GM10248 (cell line): ENCODE results near the gene NR2C2.
A peak's percentile ranks its signal among the peaks of the same experiment; 100 is the strongest.

Experiments
- CTCF ChIA-PET: fragments of 300-600 bp; sonication (Branson Sonifier 250); formaldehyde crosslinking; extraction: SDS; loops from one replicate; lab custom pipeline; 2021; ENCODE audit warnings: antibody characterized with exemption; lab: Yijun Ruan, JAX
- POLR2A ChIA-PET: fragments of 350-650 bp; sonication (Branson Sonifier 250); formaldehyde crosslinking; extraction: SDS; loops from one replicate; lab custom pipeline; 2020; ENCODE audit warnings: antibody characterized with exemption; lab: Yijun Ruan, JAX
- DNase-seq: peaks from one replicate; pipeline ENCODE4 v3.0.0; 2012; ENCODE audit errors: extremely low spot score
- TF ChIP-seq, protein P1 (sequence below): IDR thresholded peaks from 2 replicates; pipeline ENCODE4 v1.5.1; 2012; ENCODE audit warnings: mild to moderate bottlenecking, low read depth; ENCODE audit errors: extremely low read depth, missing control alignments, control extremely low read depth

Gene NR2C2

DNA sequence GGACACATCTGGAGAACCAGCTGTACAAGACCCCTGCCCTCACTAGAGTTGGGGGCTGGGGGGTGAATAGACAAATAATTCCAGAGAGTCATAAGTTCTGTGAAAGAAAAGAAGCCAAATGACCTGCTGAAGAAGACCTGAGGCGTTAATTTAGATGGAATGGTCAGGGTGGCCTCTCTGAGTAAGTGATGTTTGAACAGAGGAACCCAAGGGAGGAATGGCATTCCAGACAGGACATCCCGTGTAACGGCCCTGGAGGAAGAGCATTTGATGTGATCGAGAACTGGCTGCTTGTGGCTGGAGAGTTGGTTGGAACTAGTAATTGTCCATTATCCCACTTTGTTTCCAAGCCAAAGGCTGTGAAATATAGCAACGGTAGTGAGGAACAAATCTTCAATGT, 1.7 kb downstream of the NR2C2 start:
- CTCF ChIA-PET: interaction anchor here (0.7 to 1.3 kb wide), 2 partner anchors 17 to 102 kb away, joined by 3 read pairs; no protein-coding TSS in a partner anchor
- POLR2A ChIA-PET: no interaction called here
- TF ChIP-seq, protein P1, sequence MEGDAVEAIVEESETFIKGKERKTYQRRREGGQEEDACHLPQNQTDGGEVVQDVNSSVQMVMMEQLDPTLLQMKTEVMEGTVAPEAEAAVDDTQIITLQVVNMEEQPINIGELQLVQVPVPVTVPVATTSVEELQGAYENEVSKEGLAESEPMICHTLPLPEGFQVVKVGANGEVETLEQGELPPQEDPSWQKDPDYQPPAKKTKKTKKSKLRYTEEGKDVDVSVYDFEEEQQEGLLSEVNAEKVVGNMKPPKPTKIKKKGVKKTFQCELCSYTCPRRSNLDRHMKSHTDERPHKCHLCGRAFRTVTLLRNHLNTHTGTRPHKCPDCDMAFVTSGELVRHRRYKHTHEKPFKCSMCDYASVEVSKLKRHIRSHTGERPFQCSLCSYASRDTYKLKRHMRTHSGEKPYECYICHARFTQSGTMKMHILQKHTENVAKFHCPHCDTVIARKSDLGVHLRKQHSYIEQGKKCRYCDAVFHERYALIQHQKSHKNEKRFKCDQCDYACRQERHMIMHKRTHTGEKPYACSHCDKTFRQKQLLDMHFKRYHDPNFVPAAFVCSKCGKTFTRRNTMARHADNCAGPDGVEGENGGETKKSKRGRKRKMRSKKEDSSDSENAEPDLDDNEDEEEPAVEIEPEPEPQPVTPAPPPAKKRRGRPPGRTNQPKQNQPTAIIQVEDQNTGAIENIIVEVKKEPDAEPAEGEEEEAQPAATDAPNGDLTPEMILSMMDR: no peak
- no peak for DNase-seq

DNA sequence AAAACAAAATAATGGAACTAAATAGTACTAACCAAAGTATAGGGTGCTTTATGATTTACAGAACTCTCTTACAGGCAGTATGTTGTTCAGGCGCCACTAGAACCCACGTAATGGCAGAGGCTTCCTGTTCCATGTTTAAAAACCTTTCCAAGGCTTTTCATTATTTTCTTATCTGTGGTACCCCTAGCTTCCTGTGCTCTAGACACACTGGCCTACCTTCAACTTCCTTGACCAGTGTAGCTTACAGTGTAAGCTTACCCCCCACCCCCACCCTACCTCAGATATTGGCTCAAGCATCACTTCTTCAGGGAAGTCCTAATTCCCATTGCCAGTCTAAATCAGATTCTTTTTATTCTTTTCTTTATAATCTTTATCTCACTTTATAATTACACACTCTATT, 2.9 kb downstream of the NR2C2 start:
- TF ChIP-seq, protein P1: no peak
- no peak for DNase-seq
- CTCF ChIA-PET: interaction anchor here (1.0 to 1.4 kb wide), 2 partner anchors 8 to 39 kb away, joined by 3 read pairs; no protein-coding TSS in a partner anchor
- POLR2A ChIA-PET: no interaction called here

DNA sequence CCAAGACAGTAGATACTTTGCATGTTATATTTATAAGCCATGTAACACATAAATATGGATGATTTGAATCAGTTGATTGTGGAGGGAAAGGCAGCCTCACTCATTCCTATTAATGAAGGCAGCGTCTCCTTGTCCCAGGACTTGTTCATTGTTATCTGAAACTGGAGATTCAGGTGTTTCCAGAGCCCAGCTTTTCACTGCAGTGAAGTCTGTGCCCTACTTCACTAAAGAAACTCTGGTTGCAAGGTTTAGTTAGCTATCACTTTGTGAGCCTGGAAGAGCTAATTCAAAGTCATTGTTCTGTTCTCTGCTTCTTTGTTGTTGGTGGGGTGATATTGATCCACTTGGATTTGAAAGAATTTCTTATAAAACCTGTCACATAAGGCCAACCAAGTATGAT, 9.8 kb downstream of the NR2C2 start:
- ChIA-PET CTCF (interaction anchor here (0.9 to 4.3 kb wide), 4 partner anchors 9 to 159 kb away, joined by 3 to 16 read pairs (median 4); no protein-coding TSS in a partner anchor), POLR2A (interaction anchor here (1.2 kb wide), 1 partner anchor 10 kb away, joined by 8 read pairs; no protein-coding TSS in a partner anchor)
- TF ChIP-seq, protein P1: no peak
- no peak for DNase-seq

DNA sequence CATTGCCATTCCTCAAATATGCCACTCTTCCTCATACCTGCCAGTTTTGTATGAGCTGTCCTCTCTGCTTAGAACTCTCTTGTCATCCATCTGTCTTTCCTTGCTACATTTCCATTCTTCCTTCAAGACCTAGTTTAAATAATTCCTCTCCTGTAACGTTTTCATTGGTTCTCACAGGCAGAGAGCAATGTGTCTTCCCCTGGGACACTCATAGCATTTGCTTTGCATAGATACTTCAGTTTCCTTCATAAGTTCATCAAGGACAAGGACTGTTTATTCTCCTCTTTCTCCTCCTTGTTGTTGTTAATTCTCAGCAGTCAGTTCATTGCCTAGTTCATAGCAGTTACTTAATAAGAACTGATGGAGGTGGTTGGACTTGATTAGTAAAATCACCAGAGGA, 10.5 kb downstream of the NR2C2 start:
- CTCF ChIA-PET: interaction anchor here (1.1 to 4.3 kb wide), 4 partner anchors 8 to 158 kb away, joined by 3 to 16 read pairs (median 6); no protein-coding TSS in a partner anchor
- POLR2A ChIA-PET: interaction anchor here (0.7 to 1.2 kb wide), 2 partner anchors 11 to 889 kb away, joined by 3 to 8 read pairs; no protein-coding TSS in a partner anchor
- TF ChIP-seq, protein P1: no peak
- no peak for DNase-seq

DNA sequence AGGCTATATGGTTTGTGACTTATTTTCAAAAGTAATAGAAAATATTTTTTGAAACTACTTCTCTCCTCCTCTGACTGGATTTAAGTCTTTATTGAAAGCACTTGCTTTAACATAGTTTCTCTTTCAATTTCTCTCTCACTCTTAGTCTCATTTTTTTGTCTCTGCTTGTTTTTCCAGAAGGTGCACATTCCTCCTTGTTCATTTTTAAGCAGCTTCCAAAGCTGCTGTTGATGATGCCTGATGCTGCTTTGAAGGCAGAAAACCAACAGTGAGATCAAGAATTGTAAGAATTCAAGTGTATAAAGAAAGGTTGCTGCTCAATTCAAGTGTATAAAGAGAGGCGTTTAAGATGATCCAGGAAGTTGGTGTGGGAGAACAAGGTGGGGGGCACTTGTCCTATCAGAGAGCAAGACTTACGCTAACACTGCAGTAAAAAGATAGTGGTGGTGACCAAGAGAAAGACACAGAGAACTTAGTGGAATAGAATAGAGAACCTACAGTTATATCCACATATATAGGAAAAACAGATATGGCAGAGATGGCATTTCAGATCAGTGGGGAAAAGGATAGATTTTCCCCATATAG, 12.1 kb downstream of the NR2C2 start:
- CTCF ChIA-PET: interaction anchor here (1.8 kb wide), 1 partner anchor 30 kb away, joined by 6 read pairs; no protein-coding TSS in a partner anchor
- TF ChIP-seq, protein P1: no peak

DNA sequence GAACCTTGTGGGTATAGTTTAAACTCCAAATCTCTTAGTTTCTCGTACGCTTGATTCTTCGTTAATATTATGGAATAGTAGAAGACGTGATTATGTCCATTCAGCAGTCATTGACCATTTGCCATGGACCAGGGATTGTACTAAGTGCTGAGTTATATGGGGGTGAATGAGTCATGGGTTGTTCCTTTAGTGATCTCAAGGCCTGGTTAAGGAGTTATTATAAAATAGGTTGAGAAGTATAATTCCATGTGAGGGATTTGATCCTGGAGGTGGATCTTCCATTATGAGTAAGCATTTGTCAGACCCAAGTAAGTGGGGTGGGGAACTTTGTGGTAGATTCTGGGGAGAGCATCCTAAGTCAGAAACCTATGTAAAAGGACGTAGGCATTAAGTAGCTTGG, 15.4 kb downstream of the NR2C2 start:
- ChIA-PET CTCF (no interaction called here), POLR2A (no interaction called here)
- DNase-seq: no peak
- TF ChIP-seq, protein P1: no peak

More for the DNA sequence above, 12.1 kb downstream of the NR2C2 start:
- peak; percentile 37 for DNase-seq
- POLR2A ChIA-PET: no interaction called here
